Lower lobe of right lung (tissue), 2 donors: ENCODE results near the gene TMEM42. TPM values are rescaled to one million over a fixed set of nuclear protein-coding genes. Genes with fewer than 3 reads are reported as not detected.

Experiments used
- ATAC-seq, 2 donors: fragments of 200-7000 bp; cut with Tn5 transposase; one replicate each; pipeline ENCODE4 v1.9.1; 2020 to 2022; ENCODE audit warnings: mild to moderate bottlenecking in 2 of 2, moderate library complexity in 2 of 2
- DNase-seq: peaks from one replicate; pipeline ENCODE4 v3.0.0-alpha.2; 2020
- H3K27ac ChIP-seq: fragments of 200-600 bp; one replicate; pipeline ENCODE4 v1.8.0; 2022
- H3K27me3 ChIP-seq: fragments of 200-600 bp; one replicate; pipeline ENCODE4 v1.8.0; 2022; ENCODE audit warnings: low read depth
- H3K36me3 ChIP-seq: fragments of 200-600 bp; one replicate; pipeline ENCODE4 v1.8.0; 2022; ENCODE audit warnings: mild to moderate bottlenecking
- H3K4me1 ChIP-seq: fragments of 200-600 bp; one replicate; pipeline ENCODE4 v1.8.0; 2022
- H3K4me3 ChIP-seq: fragments of 200-600 bp; one replicate; pipeline ENCODE4 v1.8.0; 2022; ENCODE audit warnings: mild to moderate bottlenecking
- H3K9me3 ChIP-seq: fragments of 200-600 bp; one replicate; pipeline ENCODE4 v1.8.0; 2022
- CTCF ChIP-seq: fragments of 200-600 bp; IDR thresholded peaks from one replicate; pipeline ENCODE4 v1.8.0; 2022; ENCODE audit warnings: antibody characterized with exemption, mild to moderate bottlenecking
- intact Hi-C: fragments of 100-400 bp; cut with DNase I; formaldehyde crosslinking; loops from one replicate; pipeline ENCODE4 v1.11.0; 2022
- total RNA-seq: library from RNA; stranded (reverse); fragmentation: NEBNext Ultra II Directional; extraction: Animal tissue kit (Norgen Biotek cat#: 25700); gene quantifications from one replicate; pipeline ENCODE4 v1.2.1, GENCODE V29; 2021
- donor health status: DM: no; HTN: yes; CAD: no; lungs with severe emphysema.

The TMEM42 gene
- total RNA-seq, 1 donor from 2014 or later = 17.4 TPM

- no peaks in the 10 kb centered on the region for H3K36me3 ChIP-seq
- H3K27ac ChIP-seq = no peak overlapping the region
- peaks cover 9% of the 10 kb centered on the region for H3K4me1 ChIP-seq
- ATAC-seq (no peak), DNase-seq (no peak)
- H3K4me3 ChIP-seq = no peak overlapping the region
- intact Hi-C loops = no loop called here
- TF ChIP-seq CTCF = no peak
- H3K9me3 ChIP-seq = no peaks in the 10 kb centered on the region
- no peaks in the 10 kb centered on the region for H3K27me3 ChIP-seq
Measured at GRCh38 chr3:44865272-44866035, 3.7 kb downstream of the TMEM42 start.

- H3K4me3 ChIP-seq = no peak overlapping the region
- no peaks in the 10 kb centered on the region for H3K36me3 ChIP-seq
- no peak overlapping the region for H3K27ac ChIP-seq
- intact Hi-C loops = no loop called here
- peaks cover 5% of the 10 kb centered on the region for H3K4me1 ChIP-seq
- H3K9me3 ChIP-seq = no peaks in the 10 kb centered on the region
- DNase-seq (no peak), ATAC-seq (no peak)
- H3K27me3 ChIP-seq = no peaks in the 10 kb centered on the region
- TF ChIP-seq CTCF = no peak
Measured at GRCh38 chr3:44867421-44868111, 5.9 kb downstream of the TMEM42 start.

- ATAC-seq = peak; percentile 84 to 86
- Histone ChIP-seq H3K9me3 (no peaks in the 10 kb centered on the region), H3K4me3 (no peak overlapping the region), H3K4me1 (no peaks in the 10 kb centered on the region), H3K27me3 (no peaks in the 10 kb centered on the region), H3K36me3 (no peaks in the 10 kb centered on the region), H3K27ac (no peak overlapping the region)
- intact Hi-C loops = no loop called here
- no peak for TF ChIP-seq CTCF
- DNase-seq = peak; percentile 80
Measured at GRCh38 chr3:44870375-44871061, 8.8 kb downstream of the TMEM42 start.

- intact Hi-C loops = no loop called here
- H3K27ac ChIP-seq = no peak within 1 kb of the TSS
- no peaks in the 10 kb centered on the region for H3K27me3 ChIP-seq
- H3K9me3 ChIP-seq = no peaks in the 10 kb centered on the region
- TF ChIP-seq CTCF = no peak
- no peaks in the 10 kb centered on the region for H3K4me1 ChIP-seq
- no peaks in the 10 kb centered on the region for H3K36me3 ChIP-seq
- no peak for ATAC-seq
- DNase-seq = no peak
- H3K4me3 ChIP-seq = no peak within 1 kb of the TSS
Measured at GRCh38 chr3:44874308-44874707, 12.6 kb downstream of the TMEM42 start, which contains the start of gene TGM4. TSS of gene TGM4 (plus strand) at chr3:44874608. CDS start at chr3:44874679, 71 bp downstream.

- ATAC-seq (no peak), DNase-seq (no peak)
- no peak for TF ChIP-seq CTCF
- Histone ChIP-seq H3K9me3 (no peaks in the 10 kb centered on the region), H3K36me3 (no peaks in the 10 kb centered on the region), H3K27me3 (no peaks in the 10 kb centered on the region), H3K4me1 (no peaks in the 10 kb centered on the region), H3K4me3 (no peak overlapping the region), H3K27ac (no peak overlapping the region)
- intact Hi-C loops = no loop called here
Measured at GRCh38 chr3:44875596-44875995, 13.9 kb downstream of the TMEM42 start.
